K562 (cell line): ENCODE data around the gene CALHM1. TPM values are rescaled to one million over a fixed set of nuclear protein-coding genes. Genes with fewer than 3 reads are reported as not detected.
"Not testable (repeated sequence)": the region's sequence is repeated elsewhere in the genome, so short reads cannot be mapped to it uniquely, and the experiment has no call there.

Source experiments
- ATAC-seq: fragments of 200-7000 bp; cut with Tn5 transposase; 3 replicates; pipeline ENCODE4 v1.9.1; 2020; ENCODE audit warnings: moderate library complexity
- BruUV-seq: library from RNA; stranded (reverse); fragments of 400-500 nt; replicated peaks from 2 replicates; lab custom pipeline; 2021; lab: Mats Ljungman, UMichigan
- CTCF ChIA-PET: fragments of 300-600 bp; formaldehyde crosslinking; extraction: SDS; loops from one replicate; lab custom pipeline; 2021; ENCODE audit warnings: low intra/inter-chr PET ratio; lab: Yijun Ruan, JAX
- POLR2A ChIA-PET: fragments of 300-600, 350-650 bp; sonication (Branson Sonifier 250); formaldehyde crosslinking; extraction: SDS; loops from one replicate; lab custom pipeline; 2021; ENCODE audit warnings: antibody characterized with exemption, inconsistent platforms; lab: Yijun Ruan, JAX
- DNase-seq, 4 experiments: peaks; one replicate each; pipeline versions ENCODE4 v3.0.0 to v3.0.0-alpha.2; 2011 to 2018; ENCODE audit warnings: low spot score in 3 of 4, mixed read lengths in 3 of 4; ENCODE audit errors: extremely low read depth in 1 of 4
- FAIRE-seq: peaks from 2 replicates; lab custom pipeline; 2011; peaks lifted over from hg19 to GRCh38; lab: Jason Lieb, UNC
- H2AFZ ChIP-seq: 2 replicates; pipeline ENCODE4 v1.6.0; 2011; ENCODE audit warnings: low read depth, low read length, control low read depth, inconsistent platforms
- H3K27ac ChIP-seq: fragments of 200-600 bp; 3 replicates; pipeline ENCODE4 v1.8.0; 2011; ENCODE audit warnings: low read depth, mild to moderate bottlenecking, control low read depth, inconsistent platforms, low read length, moderate library complexity, mixed read lengths; ENCODE audit errors: extremely low read depth
- H3K27me3 ChIP-seq, 2 experiments: fragments of 300-600 bp in 1 of 2; 2 replicates in 1 of 2; 3 replicates in 1 of 2; pipeline versions ENCODE4 v1.6.0 to v1.8.0; 2011; ENCODE audit warnings: inconsistent platforms in 2 of 2, low read length in 2 of 2, mild to moderate bottlenecking in 1 of 2, mixed read lengths in 1 of 2, moderate library complexity in 1 of 2; ENCODE audit not compliant: control insufficient read depth in 2 of 2, insufficient read depth in 2 of 2
- H3K36me3 ChIP-seq: fragments of 300-600 bp; 3 replicates; pipeline ENCODE4 v1.8.0; 2011; ENCODE audit warnings: mild to moderate bottlenecking, low read length, inconsistent platforms; ENCODE audit not compliant: control insufficient read depth, insufficient read depth
- H3K4me1 ChIP-seq, 2 experiments: fragments of 200-600 bp in 1 of 2; replicated peaks in 1 of 2; 2 replicates in 1 of 2; 3 replicates in 1 of 2; pipeline versions ENCODE4 v1.5.1 to v1.8.0; 2011; ENCODE audit warnings: inconsistent platforms in 2 of 2, low read length in 2 of 2, mild to moderate bottlenecking in 1 of 2, mixed read lengths in 1 of 2, moderate library complexity in 1 of 2; ENCODE audit not compliant: control insufficient read depth in 2 of 2, insufficient read depth in 2 of 2
- H3K4me2 ChIP-seq: 2 replicates; pipeline ENCODE4 v1.6.1; 2011; ENCODE audit warnings: low read length, control low read depth, inconsistent platforms, mixed read lengths; ENCODE audit not compliant: insufficient read depth
- H3K4me3 ChIP-seq: fragments of 200-600 bp; sonication (generic), shearing (Covaris generic); 2 replicates; pipeline ENCODE4 v1.5.1; 2016; ENCODE audit warnings: control low read depth, inconsistent platforms
- H3K79me2 ChIP-seq: fragments of 200-600 bp; 3 replicates; pipeline ENCODE4 v1.8.0; 2011; ENCODE audit warnings: low read length, inconsistent platforms; ENCODE audit not compliant: control insufficient read depth, insufficient read depth
- H3K9ac ChIP-seq, 2 experiments: 2 replicates each; pipeline versions ENCODE4 v1.6.0 to v1.6.1; 2011; ENCODE audit warnings: low read depth in 2 of 2, low read length in 2 of 2, control low read depth in 1 of 2, inconsistent platforms in 1 of 2, mild to moderate bottlenecking in 1 of 2, mixed read lengths in 1 of 2; ENCODE audit not compliant: insufficient read depth in 1 of 2
- H3K9me1 ChIP-seq: one replicate; pipeline ENCODE4 v1.6.0; 2011; ENCODE audit warnings: inconsistent platforms, mild to moderate bottlenecking, low read length, moderate library complexity; ENCODE audit not compliant: control insufficient read depth, insufficient read depth
- H3K9me3 ChIP-seq: replicated peaks from 2 replicates; pipeline ENCODE4 v1.5.1; 2011; ENCODE audit warnings: low read depth, low read length, inconsistent platforms; ENCODE audit not compliant: control insufficient read depth, insufficient read depth
- H4K20me1 ChIP-seq: replicated peaks from 2 replicates; pipeline ENCODE4 v1.6.1; 2011; ENCODE audit warnings: low read length, inconsistent platforms, mixed read lengths; ENCODE audit not compliant: control insufficient read depth, insufficient read depth
- FOS ChIP-seq: IDR thresholded peaks from 3 replicates; pipeline ENCODE4 v1.6.1; 2011; ENCODE audit not compliant: insufficient read length; ENCODE audit errors: extremely low read depth
- PRMT5 ChIP-seq: sonication (generic); formaldehyde crosslinking; IDR thresholded peaks from 2 replicates; pipeline ENCODE4 v1.5.0; 2020; ENCODE audit warnings: missing genetic modification reagents
- PTRF ChIP-seq: fragments of 450-650 bp; IDR thresholded peaks from 2 replicates; pipeline ENCODE4 v1.6.1; 2016; ENCODE audit warnings: mild to moderate bottlenecking, missing genetic modification characterization, missing compliant biosample characterization
- RAD21 ChIP-seq, 2 experiments: fragments of 250-450 bp in 1 of 2; fragments of 450-650 bp in 1 of 2; sonication (Bioruptor Pico) in 1 of 2; formaldehyde crosslinking in 1 of 2; IDR thresholded peaks in 1 of 2; conservative IDR thresholded peaks in 1 of 2; 2 replicates each; pipeline versions ENCODE4 v1.4.0 to v1.8.0; 2020 to 2022; ENCODE audit warnings: mild to moderate bottlenecking in 2 of 2, moderate library complexity in 1 of 2
- RCOR1 ChIP-seq, 2 experiments: IDR thresholded peaks; 2 replicates each; pipeline ENCODE4 v1.6.1; 2012; ENCODE audit warnings: low read depth in 2 of 2, low read length in 2 of 2, borderline replicate concordance in 1 of 2, improper control_type of control experiment in 1 of 2
- ZNF830 ChIP-seq: fragments of 250-450 bp; sonication (Bioruptor Pico); IDR thresholded peaks from 2 replicates; pipeline ENCODE4 v1.5.0; 2021; ENCODE audit warnings: mild to moderate bottlenecking
- WGBS: fragments of 100-300 bp; shearing (Covaris generic); methylation state at CpG from one replicate; pipeline ENCODE4 v1.1.6; 2016; ENCODE audit warnings: low coverage, mixed read lengths; ENCODE audit not compliant: insufficient coverage; ENCODE audit errors: missing lambda C conversion rate; 5-methylcytosine and 5-hydroxymethylcytosine counted together
- in situ Hi-C: fragments of 300-500 bp; cut with MboI; formaldehyde crosslinking; loops from 4 replicates; pipeline ENCODE4 v1.15.0; 2018; ENCODE audit warnings: inconsistent platforms, mixed read lengths
- intact Hi-C: fragments of 100-400 bp; cut with micrococcal nuclease; formaldehyde crosslinking; loops from 2 replicates; pipeline ENCODE4 v1.14.2; 2022
- polyA plus RNA-seq, 8 experiments: library from polyadenylated mRNA; depleted of rRNA in 4 of 8; stranded (reverse) in 5 of 8; unstranded in 3 of 8; fragments of >200 nt; fragmentation: Nextera tagmentation in 2 of 8; fragmentation: Illumina TruSeq in 1 of 8; extraction: Ambion mirVana in 2 of 8; extraction: Trizol in 1 of 8; gene quantifications; 2 replicates each; pipeline versions ENCODE4 v1.2.1 to v1.2.3, GENCODE V29; 2011 to 2014; ENCODE audit warnings: inconsistent platforms in 1 of 8, missing spikeins in 1 of 8
- total RNA-seq, 7 experiments: library from RNA; depleted of rRNA in 6 of 7; stranded (reverse); fragments of >200 nt in 6 of 7; fragmentation: Illumina TruSeq in 2 of 7; extraction: Trizol in 2 of 7; gene quantifications; 2 replicates each; pipeline versions ENCODE4 v1.2.1 to v1.2.3, GENCODE V29; 2011 to 2021; ENCODE audit warnings: low replicate concordance in 1 of 7
- TF ChIP-seq, protein P1 (sequence below), 3 experiments: IDR thresholded peaks in 2 of 3; conservative IDR thresholded peaks in 1 of 3; 2 replicates each; pipeline ENCODE4 v1.5.1; 2011 to 2012; ENCODE audit warnings: low read length in 3 of 3, mild to moderate bottlenecking in 3 of 3, control low read depth in 2 of 3, improper control_type of control experiment in 1 of 3, inconsistent platforms in 1 of 3, low read depth in 1 of 3, mixed read lengths in 1 of 3, moderate library complexity in 1 of 3; ENCODE audit not compliant: insufficient read depth in 2 of 3

The CALHM1 gene
- total and polyA plus RNA-seq, 9 of the 15 experiments (the other 6 are each of a cell fraction or from before 2014, with no cell fraction given): 0.03 TPM; not detected in 8

GRCh38 chr10:103417148-103417469, 41.6 kb downstream of the CALHM1 start:
- WGBS: 92% methylated on average over 5 of the region's 5 CpGs
- H3K9me1 ChIP-seq, H3K4me2 ChIP-seq, BruUV-seq, H3K79me2 ChIP-seq, H4K20me1 ChIP-seq, DNase-seq, in situ Hi-C loops, H3K27me3 ChIP-seq, POLR2A ChIA-PET, H3K4me1 ChIP-seq, FAIRE-seq, H3K27ac ChIP-seq, H3K9me3 ChIP-seq, H3K9ac ChIP-seq, H3K4me3 ChIP-seq, H2AFZ ChIP-seq, ATAC-seq: not testable (repeated sequence)
- CTCF ChIA-PET: interaction anchor here (1.4 to 3.1 kb wide), 2 partner anchors 69 to 176 kb away, joined by 11 to 26 read pairs; no protein-coding TSS in a partner anchor
- H3K36me3 ChIP-seq: peaks cover 91% of the 10 kb centered on the region
- intact Hi-C loops: loop anchor here (2.0 to 10.0 kb wide), 3 partner anchors 68 to 176 kb away; no protein-coding TSS in a partner anchor

- ChIA-PET CTCF (interaction anchor here (0.5 to 3.1 kb wide), 3 partner anchors 66 to 176 kb away, joined by 5 to 26 read pairs (median 11); no protein-coding TSS in a partner anchor), POLR2A (no interaction called here)
- no peaks in the 10 kb centered on the region for H3K27me3 ChIP-seq
- no peak overlapping the region for H3K4me2 ChIP-seq
- 58% methylated on average over 4 of the region's 8 CpGs for WGBS
- H3K4me1 ChIP-seq: no peaks in the 10 kb centered on the region
- H4K20me1 ChIP-seq: no peaks in the 10 kb centered on the region
- no peak overlapping the region for H3K27ac ChIP-seq
- no TSS peak for BruUV-seq
- peak in 3 of 4 experiments; percentile 20 to 59 (median 33) for DNase-seq
- FAIRE-seq: peak; percentile 61
- ATAC-seq: peak; percentile 68
- in situ Hi-C loops (no loop called here), intact Hi-C loops (loop anchor here (2.0 to 10.0 kb wide), 3 partner anchors 68 to 176 kb away; no protein-coding TSS in a partner anchor)
- H3K36me3 ChIP-seq: peaks cover 93% of the 10 kb centered on the region
- H3K9me1 ChIP-seq: no peaks in the 10 kb centered on the region
- H2AFZ ChIP-seq: no peak overlapping the region
- H3K4me3 ChIP-seq: no peak overlapping the region
- no peaks in the 10 kb centered on the region for H3K9me3 ChIP-seq
- no peak overlapping the region for H3K9ac ChIP-seq
- no peaks in the 10 kb centered on the region for H3K79me2 ChIP-seq
- TF ChIP-seq RAD21 (CRISPR knock-in tag; conservative IDR thresholded peaks at IDR 0.05 in 1 of 2, IDR thresholded peaks at IDR 0.05 in 1 of 2) (peak; percentile 47 to 60), FOS (no peak), RCOR1 (IDR thresholded peaks at IDR 0.05; ENCODE audit: borderline replicate concordance in 1 of 2, low read depth in 2 of 2, low read length in 2 of 2) (no peak), PTRF (tag) (no peak), ZNF830 (no peak), PRMT5 (CRISPR knock-in tag) (no peak)
- TF ChIP-seq, protein P1, sequence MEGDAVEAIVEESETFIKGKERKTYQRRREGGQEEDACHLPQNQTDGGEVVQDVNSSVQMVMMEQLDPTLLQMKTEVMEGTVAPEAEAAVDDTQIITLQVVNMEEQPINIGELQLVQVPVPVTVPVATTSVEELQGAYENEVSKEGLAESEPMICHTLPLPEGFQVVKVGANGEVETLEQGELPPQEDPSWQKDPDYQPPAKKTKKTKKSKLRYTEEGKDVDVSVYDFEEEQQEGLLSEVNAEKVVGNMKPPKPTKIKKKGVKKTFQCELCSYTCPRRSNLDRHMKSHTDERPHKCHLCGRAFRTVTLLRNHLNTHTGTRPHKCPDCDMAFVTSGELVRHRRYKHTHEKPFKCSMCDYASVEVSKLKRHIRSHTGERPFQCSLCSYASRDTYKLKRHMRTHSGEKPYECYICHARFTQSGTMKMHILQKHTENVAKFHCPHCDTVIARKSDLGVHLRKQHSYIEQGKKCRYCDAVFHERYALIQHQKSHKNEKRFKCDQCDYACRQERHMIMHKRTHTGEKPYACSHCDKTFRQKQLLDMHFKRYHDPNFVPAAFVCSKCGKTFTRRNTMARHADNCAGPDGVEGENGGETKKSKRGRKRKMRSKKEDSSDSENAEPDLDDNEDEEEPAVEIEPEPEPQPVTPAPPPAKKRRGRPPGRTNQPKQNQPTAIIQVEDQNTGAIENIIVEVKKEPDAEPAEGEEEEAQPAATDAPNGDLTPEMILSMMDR (IDR thresholded peaks at IDR 0.05 in 2 of 3, conservative IDR thresholded peaks at IDR 0.05 in 1 of 3; ENCODE audit: insufficient read depth in 2 of 3, low read depth in 1 of 3, low read length in 3 of 3): peak in 2 of 3 experiments; percentile 44 to 63; a peak in 5 of 6 replicates
Observed at GRCh38 chr10:103416436-103417147, 42.1 kb downstream of the CALHM1 start.
